ENCODE results near the gene ABL2. TPM values are rescaled to one million over a fixed set of nuclear protein-coding genes. Genes with fewer than 3 reads are reported as not detected.

Gene ABL2
- total and polyA plus RNA-seq, 9 of the 15 experiments (the other 6 are each of a cell fraction or from before 2014, with no cell fraction given), result 1.4 to 15.0 (median 8.6) TPM

- no peak for TF ChIP-seq ZNF23 (CRISPR knock-in tag; IDR thresholded peaks at IDR 0.05)
- TF ChIP-seq TCFL5 (CRISPR knock-in tag; conservative IDR thresholded peaks at IDR 0.05), result no peak
- TF ChIP-seq NKRF (IDR thresholded peaks at IDR 0.05; ENCODE audit: borderline replicate concordance), result 0 out of 2 replicates have a peak, but pooled peaks have one; percentile 21
- TF ChIP-seq SMARCE1 (IDR thresholded peaks at IDR 0.05), result peak; percentile 96
- TF ChIP-seq CREB5 (CRISPR knock-in tag; IDR thresholded peaks at IDR 0.05), result no peak
- TF ChIP-seq SNRNP70 (optimal IDR thresholded peaks at IDR 0.05; ENCODE audit: low read depth, low read length), result no peak
- TF ChIP-seq ZNF696 (CRISPR knock-in tag; conservative IDR thresholded peaks at IDR 0.05), result no peak
- TF ChIP-seq ZNF282 (CRISPR knock-in tag; IDR thresholded peaks at IDR 0.05), result no peak
- peak; percentile 87 for TF ChIP-seq PRDM10 (IDR thresholded peaks at IDR 0.05; ENCODE audit: partially characterized antibody)
- TF ChIP-seq PHF8 (IDR thresholded peaks at IDR 0.05; ENCODE audit: borderline replicate concordance, low read length), result no peak
- TF ChIP-seq E2F3 (CRISPR knock-in tag; IDR thresholded peaks at IDR 0.05), result no peak
- TF ChIP-seq SP1 (CRISPR knock-in tag; IDR thresholded peaks at IDR 0.05), result no peak
- no peak for TF ChIP-seq JUN (IDR thresholded peaks at IDR 0.05; ENCODE audit: borderline replicate concordance, low read depth, low read length)
- no peak for TF ChIP-seq JUN (CRISPR knock-in tag; IDR thresholded peaks at IDR 0.05; ENCODE audit: borderline replicate concordance)
- 0 out of 2 replicates have a peak, but pooled peaks have one; percentile 18 for TF ChIP-seq ZNF644 (tag; IDR thresholded peaks at IDR 0.05; ENCODE audit: low read depth)
- no peak for TF ChIP-seq E2F1 (CRISPR knock-in tag; IDR thresholded peaks at IDR 0.05)
- peak; percentile 20; the same call in 1 of the 2 replicates for TF ChIP-seq VEZF1 (CRISPR knock-in tag; IDR thresholded peaks at IDR 0.05)
These were observed 11.5 kb downstream of the ABL2 start (continued) for GRCh38 chr1:179217943-179218507.
